Vagina (tissue), 2 donors: ENCODE data around the gene TMPRSS7. TPM values are rescaled to one million over a fixed set of nuclear protein-coding genes. Genes with fewer than 3 reads are reported as not detected.

Experiments used
- DNase-seq, 2 donors: peaks; one replicate each; pipeline ENCODE4 v3.0.0-alpha.2; 2017; ENCODE audit errors: extremely low spot score in 2 of 2
- H3K27ac ChIP-seq: fragments of 200-600 bp; sonication (generic); one replicate; pipeline ENCODE4 v1.5.1; 2019
- H3K27me3 ChIP-seq: fragments of 200-600 bp; sonication (generic); one replicate; pipeline ENCODE4 v1.5.1; 2019
- H3K36me3 ChIP-seq, 2 donors: fragments of 200-600 bp; sonication (generic); one replicate each; pipeline ENCODE4 v1.5.1; 2017 to 2019
- H3K4me1 ChIP-seq: fragments of 200-600 bp; sonication (generic); one replicate; pipeline ENCODE4 v1.5.1; 2019
- H3K4me3 ChIP-seq, 2 donors: fragments of 200-600 bp; sonication (generic); 1 replicate in 1 of 2; 2 replicates in 1 of 2; pipeline ENCODE4 v1.5.1; 2016 to 2019
- H3K9me3 ChIP-seq: fragments of 200-600 bp; sonication (generic); one replicate; pipeline ENCODE4 v1.5.1; 2019
- CTCF ChIP-seq, 3 experiments: fragments of 450-650 bp in 2 of 3; fragments of 200-600 bp in 1 of 3; sonication (generic) in 1 of 3; IDR thresholded peaks; one replicate each; pipeline ENCODE4 v1.5.1; 2017 to 2019; ENCODE audit warnings: antibody characterized with exemption in 3 of 3, mild to moderate bottlenecking in 2 of 3, moderate library complexity in 2 of 3
- POLR2A ChIP-seq, 2 donors: fragments of 450-650 bp; IDR thresholded peaks; one replicate each; pipeline ENCODE4 v1.6.1; 2017; ENCODE audit warnings: antibody characterized with exemption in 2 of 2, mild to moderate bottlenecking in 2 of 2, moderate library complexity in 2 of 2
- POLR2AphosphoS5 ChIP-seq, 2 donors: sonication (generic); formaldehyde crosslinking; IDR thresholded peaks; one replicate each; pipeline ENCODE4 v1.9.0; 2017; ENCODE audit warnings: antibody characterized with exemption in 2 of 2, mild to moderate bottlenecking in 2 of 2, low read depth in 1 of 2; ENCODE audit not compliant: insufficient read depth in 1 of 2
- intact Hi-C: fragments of 100-400 bp; cut with DNase I; formaldehyde crosslinking; loops from one replicate; pipeline ENCODE4 v1.15.1; 2023
- total RNA-seq: library from RNA; depleted of rRNA; stranded (reverse); fragments of >200 nt; gene quantifications from one replicate; pipeline ENCODE4 v1.2.3, GENCODE V29; 2016

TMPRSS7 gene
- total RNA-seq, 1 donor from 2014 or later: not detected

- Histone ChIP-seq H3K9me3 (no peaks in the 10 kb centered on the region), H3K27me3 (no peaks in the 10 kb centered on the region), H3K36me3 (no peaks in the 10 kb centered on the region), H3K4me3 (peak overlapping the region; percentile 38), H3K4me1 (peaks cover 12% of the 10 kb centered on the region), H3K27ac (no peak overlapping the region)
- no peak for DNase-seq
- intact Hi-C loops: no loop called here
- no peak for TF ChIP-seq POLR2AphosphoS5 (IDR thresholded peaks at IDR 0.05; ENCODE audit: insufficient read depth in 1 of 2, low read depth in 1 of 2)
- no peak for TF ChIP-seq CTCF (IDR thresholded peaks at IDR 0.05)
- no peak for TF ChIP-seq POLR2A (IDR thresholded peaks at IDR 0.05)
Observed at GRCh38 chr3:111999484-112000324, 34.8 kb upstream of the TMPRSS7 start.

- H3K27ac ChIP-seq: no peak overlapping the region
- no peak for DNase-seq
- H3K36me3 ChIP-seq: no peaks in the 10 kb centered on the region
- no peaks in the 10 kb centered on the region for H3K9me3 ChIP-seq
- no peaks in the 10 kb centered on the region for H3K27me3 ChIP-seq
- peaks cover 12% of the 10 kb centered on the region for H3K4me1 ChIP-seq
- no peak overlapping the region for H3K4me3 ChIP-seq
- TF ChIP-seq POLR2AphosphoS5 (IDR thresholded peaks at IDR 0.05; ENCODE audit: insufficient read depth in 1 of 2, low read depth in 1 of 2) (no peak), POLR2A (IDR thresholded peaks at IDR 0.05) (no peak), CTCF (IDR thresholded peaks at IDR 0.05) (no peak)
- intact Hi-C loops: no loop called here
Observed at GRCh38 chr3:112000367-112000771, 34.2 kb upstream of the TMPRSS7 start.

GRCh38 chr3:112000966-112001365, 33.6 kb upstream of the TMPRSS7 start:
- Histone ChIP-seq H3K4me1 (peaks cover 12% of the 10 kb centered on the region), H3K27ac (no peak overlapping the region), H3K27me3 (no peaks in the 10 kb centered on the region), H3K4me3 (no peak overlapping the region), H3K9me3 (no peaks in the 10 kb centered on the region), H3K36me3 (no peaks in the 10 kb centered on the region)
- DNase-seq: no peak
- intact Hi-C loops: no loop called here
- TF ChIP-seq POLR2AphosphoS5 (IDR thresholded peaks at IDR 0.05; ENCODE audit: insufficient read depth in 1 of 2, low read depth in 1 of 2) (no peak), POLR2A (IDR thresholded peaks at IDR 0.05) (no peak), CTCF (IDR thresholded peaks at IDR 0.05) (no peak)

GRCh38 chr3:112001526-112001925, 33.0 kb upstream of the TMPRSS7 start:
- no peak for DNase-seq
- H3K9me3 ChIP-seq: no peaks in the 10 kb centered on the region

More at GRCh38 chr3:112001526-112001925, 33.0 kb upstream of the TMPRSS7 start:
- TF ChIP-seq CTCF (IDR thresholded peaks at IDR 0.05): no peak
- H3K4me1 ChIP-seq: peaks cover 12% of the 10 kb centered on the region
- no peak overlapping the region for H3K27ac ChIP-seq
- no peaks in the 10 kb centered on the region for H3K27me3 ChIP-seq
- intact Hi-C loops: no loop called here
- no peaks in the 10 kb centered on the region for H3K36me3 ChIP-seq
- no peak overlapping the region for H3K4me3 ChIP-seq
